NB4 (cell line): Measurements from ENCODE around the gene LRP1B.
A peak's percentile ranks its signal among the peaks of the same experiment; 100 is the strongest.

Source experiments
- DNase-seq: peaks from one replicate; pipeline ENCODE4 v3.0.0; 2010; ENCODE audit warnings: low read depth
- H3K4me3 ChIP-seq: one replicate; pipeline ENCODE4 v1.5.1; 2011; ENCODE audit warnings: mild to moderate bottlenecking, low read depth, low read length, moderate library complexity
- MAX ChIP-seq: IDR thresholded peaks from 2 replicates; pipeline ENCODE4 v1.6.1; 2011; ENCODE audit warnings: low read depth, low read length
- MYC ChIP-seq: IDR thresholded peaks from 2 replicates; pipeline ENCODE4 v1.6.1; 2011; ENCODE audit warnings: low read depth, low read length
- POLR2A ChIP-seq: IDR thresholded peaks from 2 replicates; pipeline ENCODE4 v1.6.1; 2011; ENCODE audit warnings: mild to moderate bottlenecking; ENCODE audit not compliant: insufficient read length; ENCODE audit errors: extremely low read depth
- TF ChIP-seq, protein P1 (sequence below): IDR thresholded peaks from one replicate; pipeline ENCODE4 v1.5.1; 2012; ENCODE audit warnings: low read depth, low read length

The LRP1B gene

DNA sequence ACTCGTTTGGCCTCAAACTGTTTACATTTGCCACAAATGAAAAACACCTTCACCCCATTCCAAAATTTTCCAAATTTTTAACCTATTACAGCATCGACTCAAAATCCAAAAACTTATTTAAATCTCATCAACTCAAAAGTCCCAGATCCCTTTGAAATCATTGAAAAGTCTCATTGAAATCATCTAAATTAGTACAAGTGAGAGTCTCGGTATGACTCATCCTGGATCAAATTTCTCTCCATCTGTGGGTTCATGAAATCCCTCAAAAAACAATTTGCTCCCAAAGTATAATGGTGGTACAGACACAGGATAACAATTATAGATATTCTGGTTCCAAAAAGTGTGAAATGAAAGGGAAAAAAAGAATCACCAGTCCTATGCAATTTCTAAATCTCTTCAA, 65.1 kb downstream of the LRP1B start:
- H3K4me3 ChIP-seq, result no peak overlapping the region
- no peak for TF ChIP-seq MYC
- no peak for TF ChIP-seq POLR2A
- TF ChIP-seq, protein P1, sequence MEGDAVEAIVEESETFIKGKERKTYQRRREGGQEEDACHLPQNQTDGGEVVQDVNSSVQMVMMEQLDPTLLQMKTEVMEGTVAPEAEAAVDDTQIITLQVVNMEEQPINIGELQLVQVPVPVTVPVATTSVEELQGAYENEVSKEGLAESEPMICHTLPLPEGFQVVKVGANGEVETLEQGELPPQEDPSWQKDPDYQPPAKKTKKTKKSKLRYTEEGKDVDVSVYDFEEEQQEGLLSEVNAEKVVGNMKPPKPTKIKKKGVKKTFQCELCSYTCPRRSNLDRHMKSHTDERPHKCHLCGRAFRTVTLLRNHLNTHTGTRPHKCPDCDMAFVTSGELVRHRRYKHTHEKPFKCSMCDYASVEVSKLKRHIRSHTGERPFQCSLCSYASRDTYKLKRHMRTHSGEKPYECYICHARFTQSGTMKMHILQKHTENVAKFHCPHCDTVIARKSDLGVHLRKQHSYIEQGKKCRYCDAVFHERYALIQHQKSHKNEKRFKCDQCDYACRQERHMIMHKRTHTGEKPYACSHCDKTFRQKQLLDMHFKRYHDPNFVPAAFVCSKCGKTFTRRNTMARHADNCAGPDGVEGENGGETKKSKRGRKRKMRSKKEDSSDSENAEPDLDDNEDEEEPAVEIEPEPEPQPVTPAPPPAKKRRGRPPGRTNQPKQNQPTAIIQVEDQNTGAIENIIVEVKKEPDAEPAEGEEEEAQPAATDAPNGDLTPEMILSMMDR, result no peak
- no peak for TF ChIP-seq MAX
- no peak for DNase-seq

DNA sequence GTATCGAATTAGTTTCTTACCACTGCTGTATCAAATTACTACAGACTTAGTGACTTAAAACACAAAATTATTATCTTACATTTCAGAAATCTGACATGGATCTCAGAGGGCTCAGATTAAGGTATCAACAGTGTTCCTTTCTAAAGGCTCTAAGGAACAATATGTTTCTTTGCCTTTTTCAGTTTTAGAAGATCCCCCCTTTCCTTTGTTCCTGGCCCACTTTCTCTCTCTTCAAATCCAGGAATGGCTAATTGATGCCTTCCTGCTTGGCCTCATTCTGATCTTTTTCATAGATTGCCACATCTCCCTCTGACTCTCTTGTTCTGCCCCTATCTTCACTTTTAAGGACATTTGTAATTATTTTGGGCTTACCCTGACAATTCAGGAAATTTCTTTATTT, 65.7 kb downstream of the LRP1B start:
- no peak overlapping the region for H3K4me3 ChIP-seq
- no peak for DNase-seq
- TF ChIP-seq POLR2A, result no peak
- no peak for TF ChIP-seq MAX
- TF ChIP-seq, protein P1, result no peak
- no peak for TF ChIP-seq MYC

DNA sequence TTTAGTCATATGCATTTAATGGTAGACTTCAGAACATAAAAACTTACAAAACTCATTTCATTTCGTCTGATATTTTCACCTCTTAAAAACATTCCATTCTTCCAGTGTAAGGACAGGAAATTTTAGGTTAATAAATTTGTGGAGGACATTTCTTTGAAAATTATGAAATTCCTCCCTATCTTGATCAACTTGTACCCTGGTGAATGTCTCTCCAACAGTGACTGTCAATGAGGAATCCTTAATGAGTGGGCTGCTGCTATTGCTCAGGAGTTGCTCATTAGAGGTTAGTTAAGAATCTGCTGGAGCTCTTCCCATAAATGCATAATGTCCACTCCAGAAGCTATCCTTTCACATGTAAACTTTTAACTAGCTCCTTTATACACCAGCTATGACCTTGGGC, 69.1 kb downstream of the LRP1B start:
- TF ChIP-seq, protein P1, result no peak
- TF ChIP-seq MAX, result no peak
- TF ChIP-seq POLR2A, result no peak
- no peak for TF ChIP-seq MYC
- no peak overlapping the region for H3K4me3 ChIP-seq
- no peak for DNase-seq

DNA sequence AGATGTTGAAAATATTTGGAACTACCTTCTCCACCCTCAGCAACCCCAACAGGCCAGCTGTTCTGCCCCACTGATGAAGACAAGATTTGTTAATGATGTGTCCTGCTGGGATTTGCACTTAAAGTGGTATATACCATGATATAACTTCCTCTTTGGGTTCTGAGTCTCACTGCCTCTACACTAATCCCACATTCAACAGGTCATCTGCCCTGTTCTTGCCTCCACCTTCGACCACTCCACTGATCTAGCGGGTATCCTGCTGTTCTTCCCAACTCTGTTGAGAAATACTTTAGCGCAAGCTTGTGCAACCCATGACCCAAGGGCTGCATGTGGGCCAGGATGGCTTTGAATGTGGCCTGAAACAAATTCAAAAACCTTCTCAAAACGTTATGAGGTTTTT, 72.7 kb downstream of the LRP1B start:
- DNase-seq, result peak; percentile 6

DNA sequence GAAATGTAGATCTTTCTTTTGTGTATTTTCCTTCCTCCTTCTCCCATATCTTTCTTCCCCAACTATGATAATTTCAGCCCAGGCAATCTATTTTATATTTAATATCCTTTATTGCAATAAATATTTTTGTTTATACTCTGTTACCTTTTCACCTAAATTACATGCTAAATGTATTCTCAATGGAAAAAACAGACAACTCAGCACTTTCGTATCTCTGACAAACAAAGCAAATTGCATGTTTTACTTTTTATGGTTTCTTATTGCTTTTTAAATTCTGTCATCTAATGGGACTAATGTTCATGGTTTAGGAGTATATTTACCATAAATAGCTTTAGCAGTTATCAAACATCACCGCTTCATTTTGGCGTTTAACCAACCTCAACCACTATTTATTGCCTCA, 74.0 kb downstream of the LRP1B start:
- DNase-seq, result no peak
- TF ChIP-seq MAX (no peak), MYC (no peak), POLR2A (no peak)
- TF ChIP-seq, protein P1, result no peak
- H3K4me3 ChIP-seq, result no peak overlapping the region

More for the DNA sequence above, 72.7 kb downstream of the LRP1B start:
- TF ChIP-seq, protein P1, result no peak
- no peak overlapping the region for H3K4me3 ChIP-seq

DNA sequence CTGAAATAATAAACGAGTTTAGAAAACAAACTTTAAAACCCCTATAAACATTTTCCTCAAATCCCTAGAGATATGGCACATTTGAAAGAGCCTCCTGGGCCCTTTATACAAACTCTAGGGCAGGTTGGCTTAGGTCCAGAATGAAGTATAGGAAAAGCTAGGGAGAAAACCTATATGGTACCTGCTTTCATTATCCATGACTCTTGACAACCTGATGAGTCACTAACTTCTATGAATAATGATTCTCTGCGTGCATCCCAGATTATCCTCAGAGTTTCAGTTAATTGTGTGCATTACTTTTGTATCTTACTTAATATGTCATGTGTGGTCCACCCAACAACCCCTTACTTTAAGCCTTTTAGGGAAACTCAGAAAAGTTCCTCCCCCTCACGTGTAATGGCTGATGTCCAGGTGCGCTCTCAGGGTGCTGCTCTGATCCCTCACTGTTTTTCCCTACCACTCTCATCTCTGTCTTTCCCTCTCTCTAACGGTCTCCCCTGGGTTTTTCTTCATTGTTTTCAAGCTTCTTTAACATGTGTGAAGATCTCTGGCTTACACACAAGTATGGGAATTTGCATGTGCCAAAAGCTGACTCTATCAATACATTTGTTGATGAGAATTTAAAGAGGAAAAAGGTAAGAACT, 78.5 kb downstream of the LRP1B start:
- no peak for DNase-seq
- TF ChIP-seq POLR2A (no peak), MYC (no peak), MAX (no peak)
- TF ChIP-seq, protein P1, result no peak
- no peak overlapping the region for H3K4me3 ChIP-seq
